ENCODE results near the gene PCDHGA9.
"Not testable (repeated sequence)": the region's sequence is repeated elsewhere in the genome, so short reads cannot be mapped to it uniquely, and the experiment has no call there.

Gene PCDHGA9

GRCh38 chr5:141384471-141385267 lies 17.9 kb upstream of the PCDHGA9 start:
- no peak for DNase-seq (ENCODE audit: low read depth in 2 of 2)

- DNase-seq (ENCODE audit: low read depth in 2 of 2) = not testable (repeated sequence)
Measured at GRCh38 chr5:141387557-141388311, 14.8 kb upstream of the PCDHGA9 start, which contains the start of gene PCDHGB4. Gene PCDHGB4 (plus strand): TSS chr5:141387698. CDS start chr5:141387885, 187 bp downstream.

GRCh38 chr5:141388661-141389060 lies 13.9 kb upstream of the PCDHGA9 start:
- DNase-seq (ENCODE audit: low read depth in 2 of 2) = no peak

GRCh38 chr5:141389153-141390042 lies 13.2 kb upstream of the PCDHGA9 start:
- DNase-seq (ENCODE audit: low read depth in 2 of 2) = no peak

- DNase-seq (ENCODE audit: low read depth in 2 of 2) = no peak
Measured at GRCh38 chr5:141392429-141393198, 10.0 kb upstream of the PCDHGA9 start, which contains the start of gene PCDHGA8. Gene PCDHGA8 (plus strand): TSS chr5:141392633. CDS start chr5:141392814, 181 bp downstream.

- DNase-seq (ENCODE audit: low read depth in 2 of 2) = no peak
Measured at GRCh38 chr5:141393267-141393666, 9.3 kb upstream of the PCDHGA9 start.

GRCh38 chr5:141394401-141395187 lies 8.0 kb upstream of the PCDHGA9 start:
- not testable (repeated sequence) for DNase-seq (ENCODE audit: low read depth in 2 of 2)

GRCh38 chr5:141397756-141398551 lies 4.6 kb upstream of the PCDHGA9 start, which contains the start of gene PCDHGB5:
Gene PCDHGB5 (plus strand): TSS chr5:141397947. CDS start chr5:141398128, 181 bp downstream.
- DNase-seq (ENCODE audit: low read depth in 2 of 2) = not testable (repeated sequence)

GRCh38 chr5:141398608-141399007 lies 4.0 kb upstream of the PCDHGA9 start:
- DNase-seq (ENCODE audit: low read depth in 2 of 2) = no peak

- DNase-seq (ENCODE audit: low read depth in 2 of 2) = no peak
Measured at GRCh38 chr5:141399555-141400258, 2.9 kb upstream of the PCDHGA9 start.

- DNase-seq (ENCODE audit: low read depth in 2 of 2) = no peak
Measured at GRCh38 chr5:141403387-141403786, 809 bp downstream of the PCDHGA9 start.

- not testable (repeated sequence) for DNase-seq (ENCODE audit: low read depth in 2 of 2)
Measured at GRCh38 chr5:141407790-141408505, 5.4 kb downstream of the PCDHGA9 start, which contains the start of gene PCDHGB6. Gene PCDHGB6 (plus strand): TSS chr5:141408021. CDS start chr5:141408203, 182 bp downstream.

- DNase-seq (ENCODE audit: low read depth in 2 of 2) = no peak
Measured at GRCh38 chr5:141409598-141410306, 7.2 kb downstream of the PCDHGA9 start.

GRCh38 chr5:141411575-141411974 lies 9.0 kb downstream of the PCDHGA9 start:
- no peak for DNase-seq (ENCODE audit: low read depth in 2 of 2)

- no peak for DNase-seq (ENCODE audit: low read depth in 2 of 2)
Measured at GRCh38 chr5:141412854-141413539, 10.4 kb downstream of the PCDHGA9 start, which contains the start of gene PCDHGA10. Gene PCDHGA10 (plus strand): TSS chr5:141412987. CDS start chr5:141413176, 189 bp downstream.

GRCh38 chr5:141413540-141414069 lies 11.0 kb downstream of the PCDHGA9 start:
- DNase-seq (ENCODE audit: low read depth in 2 of 2) = no peak
